GM15510 (cell line): ENCODE results near the gene KLHL42.

ENCODE experiments used
- POLR2A ChIP-seq: IDR thresholded peaks from 3 replicates; pipeline ENCODE4 v1.6.1; 2011; ENCODE audit warnings: borderline replicate concordance; ENCODE audit not compliant: insufficient read length; ENCODE audit errors: extremely low read depth

KLHL42 gene

DNA sequence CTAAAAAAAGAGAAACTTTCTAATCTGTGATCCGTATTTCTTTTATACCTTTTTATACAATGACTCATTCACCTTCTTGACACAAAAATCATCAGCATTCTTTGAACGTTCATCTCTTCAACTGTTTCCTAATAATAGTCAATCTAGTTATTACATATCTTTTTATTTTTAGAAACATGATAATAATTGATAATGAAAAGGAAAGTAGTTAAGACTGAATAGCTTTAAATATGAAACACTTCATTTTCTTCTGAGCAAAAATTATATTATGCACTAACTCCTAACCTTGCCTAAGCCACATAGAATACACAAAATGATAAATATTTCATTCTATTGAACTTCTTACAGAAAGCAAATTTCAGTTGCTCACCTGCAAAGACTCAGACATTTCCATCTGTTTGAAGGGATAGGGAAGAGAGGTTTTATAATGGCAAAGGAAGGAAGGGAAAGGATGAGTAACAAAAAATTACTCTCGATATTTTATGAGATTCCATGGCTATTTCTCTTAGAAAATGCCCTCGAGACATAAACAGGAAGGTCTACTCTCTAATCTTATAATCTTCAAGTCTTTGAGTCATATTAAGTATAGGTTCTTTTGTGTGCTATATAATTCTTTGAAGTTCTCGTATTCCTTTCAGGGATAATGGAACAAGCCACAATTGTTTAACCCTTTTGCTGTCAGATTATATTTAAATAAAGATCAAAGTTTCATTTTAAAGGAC lies 7.5 kb upstream of the KLHL42 start:
- no peak for TF ChIP-seq POLR2A

GRCh38 chr12:27777141-27777540 lies 2.9 kb upstream of the KLHL42 start:
- no peak for TF ChIP-seq POLR2A

DNA sequence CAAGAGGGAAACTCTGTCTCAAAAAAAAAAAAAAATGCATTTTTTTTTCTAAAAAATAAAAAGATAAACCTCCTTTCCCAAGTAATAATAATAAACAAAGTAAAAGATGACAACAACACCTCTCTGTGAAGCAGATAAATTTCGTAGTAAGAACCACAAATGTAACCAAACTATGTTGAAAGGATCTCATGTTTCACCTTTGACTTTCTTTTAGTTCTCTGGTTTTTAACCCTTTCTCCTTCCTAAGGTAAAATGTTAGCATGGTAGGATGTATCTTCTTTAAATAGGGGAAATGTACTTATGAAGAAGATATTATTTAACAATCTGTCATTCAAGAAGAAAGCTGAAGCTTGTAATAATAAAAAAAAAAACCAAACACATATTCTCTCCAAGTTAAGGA lies 1.8 kb upstream of the KLHL42 start:
- TF ChIP-seq POLR2A: no peak

DNA sequence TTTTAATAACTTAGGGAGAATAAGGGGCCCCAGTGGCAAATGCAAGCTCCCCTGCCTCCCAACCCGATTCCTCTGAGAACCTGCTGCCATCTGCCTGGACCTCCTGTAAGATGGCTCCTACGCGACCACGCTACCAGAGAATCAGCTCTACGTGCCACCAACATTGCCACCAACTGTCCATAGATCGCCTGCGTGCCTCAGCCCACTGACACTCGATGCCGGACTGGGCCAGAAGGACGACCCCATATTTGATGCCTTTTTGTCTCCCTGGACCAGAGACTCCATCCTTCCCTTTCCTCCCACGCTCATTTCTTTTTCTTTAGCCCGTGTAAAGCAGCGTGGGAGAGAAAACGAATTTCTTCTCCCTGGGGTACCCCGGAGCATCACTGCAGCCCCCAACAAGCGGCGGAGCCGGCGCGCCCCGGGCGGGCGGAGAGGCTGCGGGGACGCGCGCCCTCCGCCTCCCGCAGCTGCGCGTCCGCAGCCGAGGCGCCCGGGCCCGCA lies 565 bp upstream of the KLHL42 start:
- TF ChIP-seq POLR2A: no peak

GRCh38 chr12:27780612-27781408 lies 777 bp downstream of the KLHL42 start:
- TF ChIP-seq POLR2A: no peak

- TF ChIP-seq POLR2A: no peak
Measured at GRCh38 chr12:27781680-27782079, 1.6 kb downstream of the KLHL42 start.

DNA sequence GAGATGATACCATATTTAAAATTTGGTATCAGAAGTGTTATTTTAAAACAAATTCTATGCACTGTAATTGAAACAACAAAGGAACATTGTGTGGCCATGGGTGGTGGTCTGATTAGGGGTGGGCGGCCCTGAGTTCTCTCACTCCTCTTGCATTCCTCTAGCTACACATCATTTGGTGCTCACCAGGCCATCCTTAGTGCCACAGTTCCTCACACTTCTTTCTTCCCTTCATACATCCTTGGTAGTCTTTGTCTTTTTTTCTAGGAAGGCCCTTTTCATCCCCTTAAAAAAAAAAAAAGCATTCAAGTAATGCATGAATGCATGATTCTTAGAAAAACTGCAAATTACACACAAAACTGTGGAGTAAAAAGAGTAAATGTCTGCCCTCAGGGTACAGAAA lies 2.4 kb downstream of the KLHL42 start:
- TF ChIP-seq POLR2A: no peak

- TF ChIP-seq POLR2A: no peak
Measured at GRCh38 chr12:27785882-27786570, 6.0 kb downstream of the KLHL42 start.

GRCh38 chr12:27787559-27787958 lies 7.5 kb downstream of the KLHL42 start:
- no peak for TF ChIP-seq POLR2A

DNA sequence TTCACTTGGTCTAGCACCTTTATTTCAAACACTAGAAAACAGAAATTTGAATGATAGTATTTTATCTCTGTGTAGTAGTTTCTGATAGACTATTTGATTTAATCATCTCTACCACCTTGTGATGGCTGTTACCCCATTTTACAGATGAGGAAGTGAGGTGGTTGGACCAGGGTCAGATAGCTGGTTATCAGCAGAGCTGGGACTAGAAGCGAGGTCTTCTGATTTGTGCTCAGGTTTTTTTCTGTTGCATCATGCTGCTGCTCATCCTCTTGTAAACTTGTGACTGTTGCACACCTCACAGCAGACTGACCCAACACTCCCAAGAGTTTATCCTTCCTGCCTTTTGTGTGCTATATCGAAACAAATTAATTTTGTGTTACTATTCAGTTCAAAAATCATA lies 10.1 kb downstream of the KLHL42 start:
- no peak for TF ChIP-seq POLR2A

DNA sequence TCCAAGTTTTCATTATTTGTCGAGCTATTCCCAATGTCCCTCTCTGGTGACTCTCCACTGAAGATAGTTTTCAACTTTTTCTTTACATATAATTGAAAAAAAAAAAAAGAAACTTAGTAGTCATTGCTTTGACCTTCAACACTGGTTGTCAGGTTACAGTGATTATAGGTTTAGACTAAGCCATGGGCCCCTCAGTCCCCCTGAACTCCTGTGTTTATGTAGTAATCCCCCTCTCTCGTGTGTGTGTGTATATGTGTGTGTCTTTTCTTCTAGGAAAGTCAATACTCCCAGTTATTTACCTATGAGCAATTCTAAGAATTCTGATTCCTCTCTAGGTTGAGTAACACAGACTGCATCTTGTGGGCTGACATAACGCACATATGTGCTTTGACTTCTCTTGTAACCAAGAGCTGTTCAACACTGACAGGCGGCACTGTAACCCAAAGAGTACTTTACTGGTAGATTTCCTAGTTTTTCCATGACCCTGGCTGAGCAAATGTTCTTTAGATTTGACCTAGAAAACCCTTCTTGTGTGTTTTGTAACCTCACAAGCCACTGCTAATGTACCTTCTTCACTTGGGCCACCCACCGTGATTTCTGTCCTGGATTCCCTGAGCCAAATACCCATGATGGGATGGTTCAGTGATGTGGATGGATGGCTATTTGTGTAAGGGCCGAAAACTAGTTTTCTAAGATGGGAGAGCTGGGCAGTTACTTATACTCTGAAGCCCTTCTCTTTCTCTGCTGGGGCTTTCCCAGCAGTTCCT lies 15.0 kb downstream of the KLHL42 start:
- TF ChIP-seq POLR2A: no peak

- no peak for TF ChIP-seq POLR2A
Measured at GRCh38 chr12:27796128-27796527, 16.1 kb downstream of the KLHL42 start.

DNA sequence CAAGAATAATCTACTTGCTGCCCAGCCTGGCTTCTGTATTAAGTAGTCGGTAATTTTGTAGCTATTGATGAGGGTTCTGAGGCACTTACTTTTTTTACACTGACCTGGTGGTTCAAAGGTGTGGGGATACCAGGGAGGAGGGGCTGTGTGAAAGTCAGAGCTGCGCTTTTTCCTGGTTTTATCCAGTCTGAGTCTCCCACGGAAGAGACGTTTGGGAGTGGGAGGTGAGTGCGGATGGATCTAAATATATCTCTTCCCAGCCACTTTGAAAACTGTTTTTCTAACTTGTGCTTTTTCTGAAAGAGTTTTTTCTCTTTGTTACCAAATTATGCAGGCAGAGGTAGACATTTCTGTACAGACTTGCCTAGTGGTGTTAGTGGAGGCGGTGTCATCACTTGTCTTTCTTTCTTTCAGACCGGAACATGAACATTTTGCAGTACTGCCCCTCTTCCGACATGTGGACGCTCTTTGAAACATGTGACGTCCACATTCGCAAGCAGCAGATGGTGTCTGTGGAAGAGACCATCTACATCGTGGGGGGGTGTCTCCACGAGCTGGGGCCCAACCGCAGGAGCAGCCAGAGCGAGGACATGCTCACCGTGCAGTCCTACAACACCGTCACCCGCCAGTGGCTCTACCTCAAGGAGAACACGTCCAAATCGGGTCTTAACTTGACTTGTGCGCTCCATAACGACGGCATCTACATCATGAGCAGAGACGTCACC lies 17.4 kb downstream of the KLHL42 start:
- TF ChIP-seq POLR2A: no peak

DNA sequence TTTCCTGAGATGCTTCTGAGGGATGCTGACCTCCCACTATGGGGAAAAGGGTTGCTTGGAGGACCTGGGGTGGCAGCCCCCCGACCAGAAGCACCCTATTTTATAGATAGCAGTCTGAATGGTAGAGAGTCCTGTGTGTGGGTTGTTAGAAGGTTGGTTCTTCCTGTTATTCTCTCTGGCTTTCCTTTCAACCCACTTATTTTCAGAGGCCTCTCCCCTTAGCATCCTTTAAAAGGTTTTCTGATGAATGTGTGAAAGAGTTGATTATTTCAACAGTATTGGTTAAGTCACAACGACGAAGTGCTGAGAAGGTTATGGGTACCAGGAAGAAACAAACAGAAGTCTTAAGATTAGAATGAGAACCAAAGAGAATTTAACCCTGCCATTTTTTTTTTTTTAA lies 20.8 kb downstream of the KLHL42 start:
- TF ChIP-seq POLR2A: no peak
